Measurements from ENCODE around the gene SOHLH1. TPM values are rescaled to one million over a fixed set of nuclear protein-coding genes. Genes with fewer than 3 reads are reported as not detected.

The SOHLH1 gene
- total RNA-seq, 1 experiment from 2014 or later, result not detected

DNA sequence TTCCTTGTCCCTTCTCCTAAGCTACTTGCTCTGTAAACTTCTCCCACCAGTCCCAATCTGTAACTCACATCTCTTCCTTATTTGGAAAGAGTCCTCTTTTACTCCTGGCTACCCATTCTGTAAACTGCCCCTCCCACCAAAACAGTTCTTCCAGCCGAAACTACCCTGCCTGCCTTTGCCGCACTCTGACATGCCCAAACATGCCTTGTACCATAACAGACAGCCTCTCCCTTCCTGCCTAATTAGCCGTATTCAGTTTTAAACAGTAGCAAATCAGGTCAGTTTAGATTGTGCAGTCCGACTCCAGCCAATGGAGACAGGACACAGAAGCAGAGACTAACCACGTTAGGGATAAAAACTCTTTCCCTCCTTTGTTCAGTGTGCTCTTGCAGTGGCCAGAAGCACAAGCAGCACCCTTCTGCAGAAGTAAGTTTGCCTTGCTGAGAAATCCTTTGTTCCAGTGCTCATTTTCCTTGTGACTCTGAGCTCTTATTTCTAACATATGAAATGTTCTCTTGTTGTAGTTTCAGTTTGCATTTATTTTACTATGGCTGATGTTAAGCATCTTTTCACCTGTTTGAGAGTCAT is 54.6 kb downstream of the SOHLH1 start:
- POLR2A ChIA-PET, result no interaction called here

More for the DNA sequence above, 54.6 kb downstream of the SOHLH1 start:
- BruUV-seq (replicated peaks), result no TSS peak
- DNase-seq (ENCODE audit: low read depth, low spot score) (no peak), ATAC-seq (no peak)
- intact Hi-C loops (cut with micrococcal nuclease; ENCODE audit: unreplicated experiment), result no loop called here
- in situ Hi-C loops (cut with HindIII; ENCODE audit: low pct_unique_long_range_greater_than_20kb, low sequenced_read_pairs), result no loop called here
- H3K27me3 ChIP-seq (ENCODE audit: control insufficient read depth, insufficient read depth, low read length), result no peaks in the 10 kb centered on the region
- no peaks in the 10 kb centered on the region for H3K4me1 ChIP-seq (ENCODE audit: control insufficient read depth, insufficient read depth, low read length)
- peaks cover 5% of the 10 kb centered on the region; the same call in 1 of the 2 replicates for H3K9me3 ChIP-seq (ENCODE audit: control insufficient read depth, insufficient read depth, low read depth, low read length)
- no peaks in the 10 kb centered on the region for H3K36me3 ChIP-seq (ENCODE audit: control insufficient read depth, insufficient read depth, low read length)
- no peak overlapping the region for H3K4me3 ChIP-seq (ENCODE audit: low read depth in 2 of 2, low read length in 2 of 2)
- CTCF ChIA-PET, result no interaction called here
- no peak overlapping the region for H3K27ac ChIP-seq (ENCODE audit: low read length)
- TF ChIP-seq, protein P1, sequence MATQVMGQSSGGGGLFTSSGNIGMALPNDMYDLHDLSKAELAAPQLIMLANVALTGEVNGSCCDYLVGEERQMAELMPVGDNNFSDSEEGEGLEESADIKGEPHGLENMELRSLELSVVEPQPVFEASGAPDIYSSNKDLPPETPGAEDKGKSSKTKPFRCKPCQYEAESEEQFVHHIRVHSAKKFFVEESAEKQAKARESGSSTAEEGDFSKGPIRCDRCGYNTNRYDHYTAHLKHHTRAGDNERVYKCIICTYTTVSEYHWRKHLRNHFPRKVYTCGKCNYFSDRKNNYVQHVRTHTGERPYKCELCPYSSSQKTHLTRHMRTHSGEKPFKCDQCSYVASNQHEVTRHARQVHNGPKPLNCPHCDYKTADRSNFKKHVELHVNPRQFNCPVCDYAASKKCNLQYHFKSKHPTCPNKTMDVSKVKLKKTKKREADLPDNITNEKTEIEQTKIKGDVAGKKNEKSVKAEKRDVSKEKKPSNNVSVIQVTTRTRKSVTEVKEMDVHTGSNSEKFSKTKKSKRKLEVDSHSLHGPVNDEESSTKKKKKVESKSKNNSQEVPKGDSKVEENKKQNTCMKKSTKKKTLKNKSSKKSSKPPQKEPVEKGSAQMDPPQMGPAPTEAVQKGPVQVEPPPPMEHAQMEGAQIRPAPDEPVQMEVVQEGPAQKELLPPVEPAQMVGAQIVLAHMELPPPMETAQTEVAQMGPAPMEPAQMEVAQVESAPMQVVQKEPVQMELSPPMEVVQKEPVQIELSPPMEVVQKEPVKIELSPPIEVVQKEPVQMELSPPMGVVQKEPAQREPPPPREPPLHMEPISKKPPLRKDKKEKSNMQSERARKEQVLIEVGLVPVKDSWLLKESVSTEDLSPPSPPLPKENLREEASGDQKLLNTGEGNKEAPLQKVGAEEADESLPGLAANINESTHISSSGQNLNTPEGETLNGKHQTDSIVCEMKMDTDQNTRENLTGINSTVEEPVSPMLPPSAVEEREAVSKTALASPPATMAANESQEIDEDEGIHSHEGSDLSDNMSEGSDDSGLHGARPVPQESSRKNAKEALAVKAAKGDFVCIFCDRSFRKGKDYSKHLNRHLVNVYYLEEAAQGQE (IDR thresholded peaks at IDR 0.05; ENCODE audit: insufficient read depth in 1 of 2, low read depth in 2 of 2, low read length in 1 of 2), result no peak
- TF ChIP-seq POLR2AphosphoS5 (IDR thresholded peaks at IDR 0.05; ENCODE audit: low read depth, low read length) (no peak), CTCF (IDR thresholded peaks at IDR 0.05) (no peak)

Other genes starting within 250 kb of the SOHLH1 start
- gene PPP1R26, start 219.7 kb downstream of the SOHLH1 start, total RNA-seq (2021; ENCODE audit: unreplicated experiment), result 17.5 TPM
- gene MRPS2, start 198.8 kb downstream of the SOHLH1 start, total RNA-seq (2021; ENCODE audit: unreplicated experiment), result 33.5 TPM
- not detected for gene LCN1, start 178.0 kb downstream of the SOHLH1 start, total RNA-seq (2021; ENCODE audit: unreplicated experiment)
- gene OBP2A, start 153.4 kb downstream of the SOHLH1 start, total RNA-seq (2021; ENCODE audit: unreplicated experiment), result not detected
- not detected for gene PAEP, start 137.7 kb downstream of the SOHLH1 start, total RNA-seq (2021; ENCODE audit: unreplicated experiment)
- gene GLT6D1, start 59.9 kb downstream of the SOHLH1 start, total RNA-seq (2021; ENCODE audit: unreplicated experiment), result not detected
- not detected for gene LCN9, start 36.2 kb downstream of the SOHLH1 start, total RNA-seq (2021; ENCODE audit: unreplicated experiment)
- gene KCNT1, start 2.7 kb upstream of the SOHLH1 start, total RNA-seq (2021; ENCODE audit: unreplicated experiment), result not detected
- gene CAMSAP1, start 208.1 kb upstream of the SOHLH1 start, total RNA-seq (2021; ENCODE audit: unreplicated experiment), result 24.8 TPM